ENCODE results near the gene HIP1.
"Not testable (repeated sequence)": the region's sequence is repeated elsewhere in the genome, so short reads cannot be mapped to it uniquely, and the experiment has no call there.

HIP1 gene

GRCh38 chr7:75485355-75485978 lies 253.3 kb downstream of the HIP1 start:
- DNase-seq: not testable (repeated sequence)
